GM19468 (cell line): Measurements from ENCODE around the gene FGF1.

ENCODE experiments used
- ATAC-seq: cut with Tn5 transposase; IDR thresholded peaks from one replicate; pipeline ENCODE4 v1.9.1; 2021; ENCODE audit warnings: mild to moderate bottlenecking, moderate library complexity, moderate number of reproducible peaks; ENCODE audit not compliant: unreplicated experiment; ENCODE audit errors: extremely low read depth

FGF1 gene

GRCh38 chr5:142548739-142549275 is 137.1 kb downstream of the FGF1 start:
- no peak for ATAC-seq

GRCh38 chr5:142547445-142548380 is 138.2 kb downstream of the FGF1 start:
- ATAC-seq = no peak

DNA sequence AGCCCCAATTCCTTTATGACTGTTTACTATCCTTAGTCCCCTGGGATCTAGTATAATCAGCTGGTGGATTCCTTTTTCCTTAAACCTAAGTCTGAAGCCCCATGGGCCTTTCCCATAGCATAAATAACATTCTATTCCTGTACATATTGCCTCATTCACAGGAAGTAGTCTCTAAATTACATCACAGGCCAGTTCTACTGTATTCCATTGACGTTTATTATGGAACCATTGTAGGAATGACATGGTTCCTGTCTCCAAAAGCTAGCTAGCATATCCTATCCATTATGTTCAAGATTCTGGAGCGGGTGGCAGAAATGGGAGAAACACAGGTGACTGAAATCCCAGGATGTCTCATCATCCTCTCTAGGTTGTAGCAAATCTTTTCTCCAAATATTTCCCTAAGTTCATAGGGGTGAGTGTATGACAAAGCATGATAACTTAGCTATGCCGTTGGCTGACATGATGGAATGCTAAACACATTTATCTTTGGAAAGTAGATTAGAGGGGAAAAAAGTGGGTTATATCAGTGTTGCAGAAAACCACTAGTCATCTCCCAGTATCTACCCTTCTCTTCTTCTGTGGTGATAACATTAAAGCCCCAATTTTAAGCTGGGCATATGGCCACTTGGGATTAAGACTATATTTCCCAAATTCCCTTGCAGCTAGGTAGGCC is 140.1 kb downstream of the FGF1 start:
- no peak for ATAC-seq

GRCh38 chr5:142544946-142545649 is 140.8 kb downstream of the FGF1 start:
- ATAC-seq = no peak

GRCh38 chr5:142544071-142544753 is 141.7 kb downstream of the FGF1 start:
- no peak for ATAC-seq

DNA sequence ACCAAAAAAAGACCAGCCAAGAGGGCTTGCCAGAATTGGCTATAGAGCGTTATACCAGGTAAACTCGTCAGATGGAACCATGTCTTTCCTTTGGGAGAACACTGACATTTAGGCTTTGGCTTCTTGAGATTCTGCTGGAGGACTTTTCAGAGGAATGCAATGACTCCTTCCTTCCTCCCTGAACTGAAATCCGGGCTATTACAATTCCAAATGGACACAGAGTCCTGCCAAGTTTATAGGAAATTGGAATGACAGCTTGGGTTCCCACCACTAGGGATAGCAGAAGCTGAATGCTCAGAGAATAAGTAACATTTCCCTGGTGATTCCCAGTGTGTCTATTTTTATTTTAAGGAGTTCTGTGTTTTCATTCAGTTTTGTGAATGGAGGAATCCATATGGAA is 143.0 kb downstream of the FGF1 start:
- ATAC-seq = no peak
